CD4-positive, alpha-beta T cell treated with Interleukin-12 subunit alpha and Interleukin-12 subunit beta, for 1 hour (primary cell): ENCODE data around the gene P3R3URF.
"Not testable (repeated sequence)": the region's sequence is repeated elsewhere in the genome, so short reads cannot be mapped to it uniquely, and the experiment has no call there.

Experiments
- DNase-seq: peaks from one replicate; pipeline ENCODE4 v3.0.0-alpha.2; 2020

Gene P3R3URF

GRCh38 chr1:46176211-46176865 is at the start of gene P3R3URF:
TSS of gene P3R3URF (minus strand) at chr1:46176488. CDS start at chr1:46176471, 17 bp downstream.
- DNase-seq, result no peak

DNA sequence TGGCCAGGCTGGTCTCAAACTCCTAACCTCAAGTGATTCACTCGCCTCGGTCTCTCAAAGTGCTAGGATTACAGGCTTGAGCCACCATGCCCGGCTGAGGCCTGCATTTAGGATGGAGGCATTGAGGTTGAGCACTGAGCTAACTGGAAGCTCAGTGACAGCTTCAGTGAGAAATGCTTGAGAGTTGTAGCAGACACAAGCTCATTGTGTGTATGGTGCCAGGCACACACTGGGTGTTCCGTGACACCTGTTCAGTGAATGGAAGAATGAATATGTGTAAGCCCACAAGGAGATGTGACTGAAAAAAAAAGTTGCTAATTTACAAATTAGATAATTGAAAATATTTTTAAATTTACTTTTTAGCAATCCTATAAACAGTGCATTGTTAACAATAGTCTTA is 48.7 kb upstream of the P3R3URF start:
- DNase-seq, result no peak

DNA sequence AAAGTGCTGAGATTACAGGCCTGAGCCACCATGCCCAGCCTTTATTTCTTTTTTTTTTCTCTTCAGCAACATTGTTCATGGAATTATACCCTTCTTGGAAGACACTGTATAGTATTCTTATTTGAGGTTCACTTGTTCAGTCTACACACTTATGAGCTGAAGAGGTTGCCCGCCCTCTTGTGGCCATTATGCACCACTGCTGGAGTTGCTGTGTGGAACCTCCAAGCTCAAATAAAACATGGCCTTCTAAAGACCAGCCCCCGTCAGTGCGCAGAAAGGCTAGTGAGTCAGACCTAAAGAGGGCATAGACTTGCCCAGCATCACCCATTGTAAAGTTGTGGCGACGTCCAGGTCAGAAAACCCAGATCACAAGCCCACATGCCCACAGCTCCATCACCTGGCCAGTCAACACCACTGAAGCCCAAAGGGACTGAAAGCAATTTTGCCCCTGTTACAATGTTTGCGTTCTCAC is 47.2 kb upstream of the P3R3URF start:
- peak; percentile 66 for DNase-seq

- not testable (repeated sequence) for DNase-seq
These were observed 46.8 kb upstream of the P3R3URF start for GRCh38 chr1:46223055-46223454.

DNA sequence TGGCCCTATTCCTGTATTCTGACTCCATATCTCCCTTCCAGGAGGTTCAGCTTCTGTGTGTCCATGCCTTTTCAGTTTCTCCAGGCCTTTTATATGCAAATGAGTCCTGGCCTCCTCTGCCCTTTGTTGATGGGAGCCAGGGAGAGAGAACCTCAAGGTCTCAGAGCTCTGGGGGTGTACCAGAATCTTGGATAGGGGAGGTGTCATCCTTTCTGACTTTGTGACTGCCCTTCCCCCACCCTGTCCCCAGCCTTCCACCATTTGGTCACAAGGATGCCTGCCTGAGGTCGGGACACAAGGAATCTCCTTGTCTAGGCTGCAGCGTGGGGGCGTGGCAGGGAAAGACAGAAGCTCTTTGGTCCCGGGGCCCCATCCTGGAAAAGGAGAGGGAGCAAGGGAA is 45.5 kb upstream of the P3R3URF start:
- DNase-seq, result no peak

DNA sequence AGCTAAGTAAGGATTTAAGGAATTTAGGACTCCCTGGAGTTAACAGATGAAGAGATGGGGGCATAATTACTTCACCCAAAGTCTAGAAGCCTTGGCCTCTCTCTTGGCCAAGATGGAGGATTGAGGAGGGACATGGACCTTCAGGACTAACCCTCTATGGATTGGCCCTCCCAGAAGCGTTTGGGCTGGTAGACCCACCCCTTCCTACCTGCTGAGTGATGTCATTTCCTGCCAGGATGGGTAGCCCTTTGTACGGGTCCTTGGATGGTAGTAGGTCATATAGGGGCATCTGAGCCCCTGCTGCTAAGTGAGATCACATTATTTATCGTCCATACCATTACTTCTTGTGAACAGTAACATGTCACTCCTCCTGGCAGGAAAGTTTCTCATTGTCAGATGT is 44.5 kb upstream of the P3R3URF start:
- no peak for DNase-seq

DNA sequence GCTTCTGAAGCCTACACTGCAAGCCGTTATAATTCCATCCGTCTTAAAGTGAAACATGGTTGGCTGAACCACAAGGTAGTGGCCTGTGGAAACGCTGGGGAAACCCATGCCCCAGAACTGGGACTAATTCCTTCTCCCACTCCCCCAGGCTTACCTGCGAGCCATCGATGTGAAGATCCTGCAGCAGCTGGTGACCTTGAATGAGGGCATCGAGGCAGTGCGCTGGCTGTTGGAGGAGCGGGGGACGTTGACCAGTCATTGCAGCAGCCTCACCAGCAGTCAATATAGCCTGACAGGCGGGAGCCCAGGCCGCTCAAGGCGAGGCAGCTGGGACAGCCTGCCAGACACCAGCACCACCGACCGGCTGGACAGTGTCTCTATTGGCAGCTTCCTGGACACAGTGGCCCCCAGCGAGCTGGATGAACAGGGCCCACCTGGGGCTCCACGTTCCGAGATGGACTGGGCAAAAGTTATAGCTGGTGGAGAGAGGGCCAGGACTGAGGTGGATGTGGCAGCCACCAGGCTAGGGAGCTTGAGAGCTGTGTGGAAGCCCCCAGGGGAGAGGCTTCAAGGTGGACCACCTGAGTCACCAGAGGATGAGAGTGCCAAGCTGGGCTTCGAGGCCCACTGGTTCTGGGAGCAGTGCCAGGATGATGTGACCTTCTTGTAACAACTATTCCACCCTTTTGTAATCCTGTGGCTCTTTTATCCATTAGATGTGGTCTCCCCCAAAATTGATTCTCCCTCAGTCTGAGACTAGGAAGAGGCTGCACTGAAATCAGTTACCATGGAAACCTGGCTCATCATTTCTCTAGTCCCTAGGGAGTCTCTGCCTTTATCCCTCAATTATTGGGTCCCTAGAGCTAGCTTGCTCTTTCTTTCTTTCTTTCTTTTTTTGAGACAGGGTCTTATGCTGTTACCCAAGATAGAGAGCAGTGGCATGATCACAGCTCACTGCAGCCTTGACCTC is 43.5 kb upstream of the P3R3URF start:
- DNase-seq, result no peak

- no peak for DNase-seq
These were observed 42.2 kb upstream of the P3R3URF start for GRCh38 chr1:46218443-46218842.

DNA sequence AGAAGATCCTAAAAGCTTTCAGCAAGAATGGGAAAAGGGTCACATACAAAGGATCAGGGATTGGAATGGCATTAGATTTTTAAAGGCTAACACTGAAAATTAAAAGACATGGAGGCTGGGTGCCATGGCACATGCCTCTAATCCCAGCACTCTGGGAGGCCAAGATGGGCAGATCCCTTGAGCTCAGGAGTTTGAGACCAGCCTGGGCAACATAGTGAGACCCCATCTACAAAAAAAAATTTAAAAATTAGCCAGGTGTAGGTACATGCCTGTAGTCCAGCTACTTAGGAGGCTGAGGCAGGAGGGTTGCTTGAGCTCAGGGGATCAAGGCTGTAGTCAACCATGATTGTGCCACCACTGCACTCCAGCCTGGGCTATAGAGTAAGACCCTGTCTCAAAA is 39.2 kb upstream of the P3R3URF start:
- DNase-seq, result no peak

DNA sequence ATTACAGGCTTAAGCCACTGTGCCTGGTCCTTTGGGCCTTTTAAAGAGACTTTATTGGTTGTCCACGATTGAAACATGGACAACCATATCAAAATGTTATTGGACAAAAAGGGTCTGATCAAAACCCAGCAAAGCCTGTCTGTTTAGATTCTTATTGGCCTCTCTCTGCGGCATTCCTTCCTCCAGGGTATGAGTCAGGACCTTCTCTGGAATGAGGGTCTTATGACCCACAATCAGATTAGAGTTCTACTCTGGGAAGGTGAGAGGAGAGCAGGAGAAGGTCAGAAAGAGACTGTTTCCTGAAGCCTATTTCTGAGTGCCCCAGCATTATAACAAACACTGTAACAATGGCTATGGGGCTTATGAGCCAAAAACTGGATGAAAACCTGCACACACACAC is 34.8 kb upstream of the P3R3URF start:
- no peak for DNase-seq

DNA sequence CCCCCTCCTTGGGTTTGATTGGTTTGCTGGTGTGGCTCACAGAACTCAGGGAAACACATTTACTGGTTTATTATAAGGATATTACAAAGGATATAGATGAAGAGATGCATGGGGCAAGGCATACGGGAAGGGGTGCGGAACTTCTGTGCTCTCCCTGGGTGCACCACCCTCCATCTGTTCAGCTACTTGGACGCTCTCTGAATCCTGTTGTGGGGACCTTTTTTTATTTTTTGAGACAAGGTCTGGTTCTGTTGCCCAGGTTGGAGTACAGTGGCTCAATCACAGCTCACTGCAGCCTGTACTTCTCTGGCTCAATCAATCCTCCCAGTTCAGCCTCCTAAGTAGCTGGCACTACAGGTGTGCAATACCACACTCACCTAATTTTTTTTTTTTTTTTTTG is 34.3 kb upstream of the P3R3URF start:
- DNase-seq, result no peak

- no peak for DNase-seq
These were observed 30.1 kb upstream of the P3R3URF start for GRCh38 chr1:46206399-46206798.

- DNase-seq, result no peak
These were observed 29.5 kb upstream of the P3R3URF start for GRCh38 chr1:46205791-46206190.

- DNase-seq, result no peak
These were observed 28.9 kb upstream of the P3R3URF start for GRCh38 chr1:46205141-46205540.

- DNase-seq, result no peak
These were observed 28.1 kb upstream of the P3R3URF start for GRCh38 chr1:46204406-46204742.

GRCh38 chr1:46203738-46204405 is 27.6 kb upstream of the P3R3URF start:
- no peak for DNase-seq

GRCh38 chr1:46199233-46199749 is 23.0 kb upstream of the P3R3URF start:
- DNase-seq, result no peak

DNA sequence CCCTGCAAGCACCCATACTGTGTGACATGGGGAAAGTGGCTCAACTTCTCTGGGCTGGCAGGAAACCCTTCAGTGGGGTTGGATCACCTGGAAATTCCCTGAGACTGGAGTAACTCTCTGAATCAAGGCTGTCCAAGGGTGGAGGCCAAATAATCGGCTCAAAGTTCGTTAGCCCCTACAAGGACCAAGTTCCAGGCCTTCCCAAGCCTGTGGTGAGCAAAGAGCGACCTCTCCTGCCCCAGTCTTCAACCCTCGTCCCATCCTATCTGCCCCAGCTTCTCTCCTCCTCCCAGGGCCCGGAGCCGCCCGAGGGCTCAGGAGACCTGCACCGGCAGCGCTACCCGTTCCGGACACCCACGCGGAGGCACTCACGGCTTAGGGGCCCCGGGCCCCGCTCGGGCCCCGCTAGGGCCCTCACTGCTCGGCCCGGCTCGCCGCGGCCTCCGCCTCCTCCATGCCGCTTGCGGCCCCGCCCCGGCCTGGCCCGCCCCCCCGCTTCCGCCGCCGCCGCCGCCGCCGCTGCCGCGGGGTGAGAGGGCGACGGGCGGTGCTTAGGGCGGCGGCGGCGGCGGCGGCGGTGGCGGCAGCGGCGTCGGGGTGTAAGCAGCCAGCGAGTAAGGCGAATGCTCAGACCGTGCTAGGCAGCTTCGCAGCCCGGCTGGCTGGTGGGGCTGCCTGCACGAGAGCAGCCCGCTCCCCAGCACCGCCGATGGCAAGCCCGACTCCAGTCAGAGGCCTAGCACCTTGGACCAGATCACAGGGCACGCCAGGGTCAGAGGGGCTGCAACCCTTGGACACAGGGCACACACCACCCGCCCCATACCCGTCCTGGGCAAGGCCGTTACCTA is 21.9 kb upstream of the P3R3URF start, which contains the start of gene POMGNT1:
Gene POMGNT1, minus strand, starts transcription at position 471 of the 848 bp plus-strand sequence. CDS start 613 bp downstream, outside the sequence.
- peak; percentile 78 for DNase-seq

DNA sequence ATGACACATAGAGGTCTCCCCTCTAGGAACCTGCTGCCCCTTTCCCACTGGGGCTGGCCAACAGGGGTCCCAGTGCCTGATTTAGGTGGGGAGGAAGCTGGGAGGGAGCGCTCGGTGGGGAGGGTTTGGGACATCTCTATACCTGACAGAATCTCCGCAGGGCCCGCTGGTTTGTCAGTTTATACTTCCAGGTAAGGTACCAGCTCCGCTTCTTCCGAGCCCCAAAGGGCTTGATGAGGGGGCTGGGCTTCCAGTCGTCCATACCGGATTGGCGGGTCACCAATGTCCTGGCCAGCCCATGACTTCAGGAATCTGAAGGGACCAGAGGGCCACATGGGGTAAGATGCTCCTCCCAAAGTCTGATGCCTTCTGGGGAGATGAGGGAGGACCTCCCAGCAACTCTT is 21.3 kb upstream of the P3R3URF start:
- DNase-seq, result no peak

- DNase-seq, result no peak
These were observed 20.3 kb upstream of the P3R3URF start for GRCh38 chr1:46196609-46197008.

GRCh38 chr1:46194641-46195193 is 18.4 kb upstream of the P3R3URF start:
- no peak for DNase-seq
